ENCODE data around the gene KDM4C.

GRCh38 chr9:7163932-7164331 is 406.2 kb downstream of the KDM4C start:
- no peak for TF ChIP-seq TAF1 (IDR thresholded peaks at IDR 0.05; ENCODE audit: low read depth, low read length)
- no peak for TF ChIP-seq CTCF (IDR thresholded peaks at IDR 0.05; ENCODE audit: control extremely low read depth in 1 of 3, insufficient read depth in 1 of 3, low read depth in 1 of 3, low read length in 3 of 3)
- TF ChIP-seq PHF8 (conservative IDR thresholded peaks at IDR 0.05; ENCODE audit: low read depth, low read length), result no peak
- TF ChIP-seq NRF1 (IDR thresholded peaks at IDR 0.05; ENCODE audit: low read depth, low read length), result no peak
- TF ChIP-seq EP300 (IDR thresholded peaks at IDR 0.05; ENCODE audit: borderline replicate concordance in 1 of 2, low read depth in 2 of 2, low read length in 2 of 2), result no peak
- TF ChIP-seq KDM1A (IDR thresholded peaks at IDR 0.05; ENCODE audit: borderline replicate concordance, low read length), result no peak
- TF ChIP-seq EZH2 (IDR thresholded peaks at IDR 0.05; ENCODE audit: low read depth, low read length, severe bottlenecking), result no peak
- no peak for TF ChIP-seq TCF12 (IDR thresholded peaks at IDR 0.05; ENCODE audit: low read depth, low read length)
- TF ChIP-seq POLR2A (IDR thresholded peaks at IDR 0.05; ENCODE audit: control extremely low read depth in 1 of 2, low read depth in 2 of 2, low read length in 2 of 2), result no peak
- no peak for TF ChIP-seq POLR2AphosphoS5 (IDR thresholded peaks at IDR 0.05; ENCODE audit: low read depth, low read length)
- no peak for TF ChIP-seq FOSL1 (IDR thresholded peaks at IDR 0.05; ENCODE audit: insufficient read depth, low read depth, low read length)
- no peak for TF ChIP-seq SIN3A (conservative IDR thresholded peaks at IDR 0.05 in 1 of 2, IDR thresholded peaks at IDR 0.05 in 1 of 2; ENCODE audit: low read depth in 1 of 2, low read length in 2 of 2)
- TF ChIP-seq SP4 (IDR thresholded peaks at IDR 0.05; ENCODE audit: low read length), result no peak
- TF ChIP-seq ATF3 (IDR thresholded peaks at IDR 0.05; ENCODE audit: insufficient read depth, low read depth, low read length), result no peak

All from H1 (cell line).